Activated T-cell treated with anti-CD3 and anti-CD28 coated beads for 1 hour (primary cell): ENCODE results near the gene DNAJB11.
"Not testable (repeated sequence)": the region's sequence is repeated elsewhere in the genome, so short reads cannot be mapped to it uniquely, and the experiment has no call there.

Experiments used
- DNase-seq: peaks from one replicate; pipeline ENCODE4 v3.0.0-alpha.2; 2020; ENCODE audit warnings: low read depth

The DNAJB11 gene

GRCh38 chr3:186552408-186553031 lies 18.0 kb upstream of the DNAJB11 start:
- DNase-seq, result no peak

GRCh38 chr3:186564586-186564985 lies 5.9 kb upstream of the DNAJB11 start:
- no peak for DNase-seq

- DNase-seq, result no peak
Observed at GRCh38 chr3:186566772-186567071, 3.8 kb upstream of the DNAJB11 start.

- peak; percentile 95 for DNase-seq
Observed at GRCh38 chr3:186567072-186567921, 3.2 kb upstream of the DNAJB11 start, which contains the start of gene TBCCD1. TBCCD1 (minus strand) TSS chr3:186567339; CDS start chr3:186564329, 3,010 bp downstream.

- not testable (repeated sequence) for DNase-seq
Observed at GRCh38 chr3:186569361-186569760, 1.2 kb upstream of the DNAJB11 start.

GRCh38 chr3:186569779-186570095 lies 783 bp upstream of the DNAJB11 start:
- no peak for DNase-seq

GRCh38 chr3:186570941-186571643 lies 572 bp downstream of the DNAJB11 start:
- no peak for DNase-seq

- DNase-seq, result no peak
Observed at GRCh38 chr3:186571644-186572013, 1.1 kb downstream of the DNAJB11 start.

- no peak for DNase-seq
Observed at GRCh38 chr3:186577521-186577920, 7.0 kb downstream of the DNAJB11 start.

DNA sequence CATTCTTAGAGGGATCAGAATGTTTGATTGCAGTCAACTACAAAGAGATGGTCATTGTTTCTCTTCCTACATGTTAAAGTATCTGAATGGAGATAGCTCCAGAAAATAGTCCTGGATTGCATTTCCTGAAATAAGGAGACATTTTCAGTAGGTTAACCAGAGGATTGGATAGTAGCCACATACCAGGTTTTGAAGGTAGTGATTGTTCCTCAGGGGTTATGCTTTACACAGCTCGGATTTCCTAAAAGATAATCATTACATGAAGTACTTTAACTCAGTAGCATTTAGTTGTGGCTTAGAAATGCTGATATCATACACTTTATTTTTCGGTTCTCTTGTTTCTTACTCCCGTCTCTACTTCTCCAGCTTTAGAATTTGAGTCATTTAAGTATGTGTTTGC lies 10.3 kb downstream of the DNAJB11 start:
- DNase-seq, result no peak

DNA sequence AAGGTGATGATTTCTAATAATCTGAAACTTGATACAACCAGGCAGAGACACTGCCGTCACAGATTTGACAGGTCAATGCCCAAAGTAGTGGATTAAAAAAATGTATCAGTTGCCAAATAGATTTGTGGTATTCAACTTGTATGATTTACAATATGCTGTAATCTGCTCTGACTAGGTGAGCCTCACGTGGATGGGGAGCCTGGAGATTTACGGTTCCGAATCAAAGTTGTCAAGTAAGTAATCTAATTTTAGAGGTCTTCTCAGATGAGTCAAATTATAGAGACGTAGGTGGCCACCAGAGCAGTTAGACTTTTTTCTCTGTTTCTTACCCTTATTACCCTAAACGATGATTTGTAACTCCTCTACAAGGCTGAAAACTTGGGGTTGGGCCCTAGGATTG lies 12.0 kb downstream of the DNAJB11 start:
- DNase-seq, result no peak

DNA sequence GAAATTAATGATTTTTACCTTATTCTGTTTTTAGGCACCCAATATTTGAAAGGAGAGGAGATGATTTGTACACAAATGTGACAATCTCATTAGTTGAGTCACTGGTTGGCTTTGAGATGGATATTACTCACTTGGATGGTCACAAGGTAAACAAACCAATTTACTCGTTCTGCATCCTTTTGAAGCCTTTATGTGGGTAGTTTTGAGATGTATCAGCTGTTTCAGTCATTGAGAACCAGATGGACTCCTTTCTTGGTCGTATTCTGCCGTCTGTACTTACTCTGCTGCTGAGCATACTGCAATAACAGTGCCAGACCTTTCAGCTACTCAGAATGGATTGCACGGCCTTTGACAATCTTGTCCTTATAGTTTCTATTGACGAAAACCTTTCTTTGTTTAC lies 13.3 kb downstream of the DNAJB11 start:
- DNase-seq, result no peak

DNA sequence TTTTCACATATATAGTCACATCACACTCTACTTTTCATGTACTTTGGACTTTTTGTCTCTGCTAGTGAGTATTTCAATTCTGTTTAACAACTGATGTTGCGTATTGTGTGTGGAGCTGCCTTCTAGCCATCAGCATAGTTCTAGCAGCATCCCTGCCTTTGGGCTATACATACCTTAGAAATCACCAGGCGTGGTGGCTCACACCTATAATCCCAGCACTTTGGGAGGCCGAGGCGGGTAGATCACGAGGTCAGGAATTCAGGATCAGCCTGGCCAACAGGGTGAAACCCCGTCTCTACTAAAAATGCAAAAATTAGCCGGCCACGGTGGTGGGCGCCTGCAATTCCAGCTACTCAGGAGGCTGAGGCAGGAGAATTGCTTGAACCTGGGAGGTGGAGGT lies 15.7 kb downstream of the DNAJB11 start:
- DNase-seq, result not testable (repeated sequence)

GRCh38 chr3:186587183-186587582 lies 16.7 kb downstream of the DNAJB11 start:
- no peak for DNase-seq

GRCh38 chr3:186588632-186589031 lies 18.1 kb downstream of the DNAJB11 start:
- no peak for DNase-seq

DNA sequence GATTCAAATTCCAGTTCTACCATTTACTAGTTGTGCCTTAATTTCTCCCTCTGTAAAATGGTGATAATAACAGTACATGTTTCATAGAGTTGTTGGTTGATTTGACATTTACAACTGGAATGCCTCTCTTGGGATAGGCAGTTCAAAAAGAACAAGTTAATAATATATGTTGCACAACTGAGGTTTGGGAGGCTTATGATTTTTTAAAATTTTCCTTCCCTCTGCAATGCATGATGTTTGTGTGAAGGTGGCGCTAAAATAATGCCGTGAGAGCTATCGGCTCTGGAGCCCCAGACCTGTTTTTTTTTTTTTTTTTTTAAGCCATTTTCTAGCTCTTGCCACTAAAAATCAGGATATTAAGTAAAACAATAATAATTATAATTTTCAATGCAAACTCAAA lies 18.6 kb downstream of the DNAJB11 start:
- no peak for DNase-seq

DNA sequence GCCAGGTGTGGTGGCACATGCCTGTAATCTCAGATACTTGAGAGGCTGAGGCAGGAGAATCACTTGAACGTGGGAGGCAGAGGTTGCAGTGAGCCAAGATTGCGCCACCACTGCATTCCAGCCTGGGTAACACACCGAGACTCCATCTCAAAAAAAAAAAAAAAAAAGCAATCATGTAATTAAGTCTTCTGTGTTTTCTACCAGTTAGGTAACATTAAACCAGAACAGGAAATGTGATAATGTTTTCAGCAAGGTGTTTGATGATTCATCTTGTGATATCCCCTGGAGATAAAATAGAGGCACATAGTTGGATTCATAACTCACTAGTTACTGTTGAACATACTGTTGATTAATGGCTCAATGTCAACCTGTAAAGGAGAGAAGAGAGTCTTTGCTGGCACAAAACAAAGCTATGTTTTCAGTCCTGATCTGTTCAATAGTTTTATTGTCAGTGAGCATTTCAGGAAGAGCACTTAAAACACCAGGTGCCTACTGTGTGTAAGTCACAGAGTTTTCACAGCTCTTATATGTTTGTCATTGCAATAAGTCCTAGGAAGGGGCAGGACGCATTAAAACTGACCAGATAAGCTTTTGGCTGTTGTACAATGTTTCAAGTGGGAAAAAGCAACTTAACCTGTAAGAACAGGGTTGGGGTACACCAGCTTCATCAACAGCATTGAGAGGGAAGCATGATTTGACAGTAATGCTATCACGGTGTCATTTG lies 19.5 kb downstream of the DNAJB11 start:
- DNase-seq, result no peak

- no peak for DNase-seq
Observed at GRCh38 chr3:186590580-186591295, 20.2 kb downstream of the DNAJB11 start.

DNA sequence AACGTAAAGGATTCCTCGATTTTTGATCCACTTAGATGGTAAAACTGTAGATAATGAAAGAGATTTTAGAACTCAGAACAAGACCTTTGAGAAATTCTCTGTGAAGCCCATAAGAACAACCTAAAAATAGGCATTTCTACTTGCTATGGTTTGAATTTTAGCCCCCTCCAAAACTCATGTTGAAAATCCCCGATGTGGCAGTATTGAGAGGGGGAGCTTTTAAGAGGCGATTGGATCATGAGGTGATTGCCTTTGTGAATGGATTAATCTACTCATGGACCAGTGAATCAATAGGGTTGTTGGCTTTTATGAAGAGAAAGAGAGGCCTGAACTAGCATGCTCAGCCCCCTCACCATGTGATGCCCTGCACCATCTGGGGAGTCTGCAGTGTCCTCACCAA lies 22.2 kb downstream of the DNAJB11 start:
- no peak for DNase-seq

DNA sequence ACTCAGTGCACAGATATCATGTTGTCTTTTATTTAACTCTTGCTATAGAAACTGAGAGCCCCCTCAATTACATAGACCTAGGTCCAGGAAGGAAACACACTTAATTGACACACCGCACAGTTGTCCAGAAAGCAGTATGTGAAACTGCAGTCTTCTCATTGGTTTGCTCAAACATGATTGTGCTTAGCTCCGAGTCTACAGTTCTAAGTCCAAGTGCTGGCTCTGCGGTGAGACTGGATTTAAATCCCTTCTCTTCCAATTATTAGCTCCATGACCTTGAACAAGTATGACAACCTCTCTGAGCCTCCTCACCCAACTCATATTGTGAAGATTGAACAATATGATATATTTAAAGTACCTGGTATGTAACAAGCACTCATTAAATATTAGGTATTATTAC lies 23.3 kb downstream of the DNAJB11 start:
- DNase-seq, result no peak

- DNase-seq, result no peak
Observed at GRCh38 chr3:186594591-186595113, 24.1 kb downstream of the DNAJB11 start.
